LNCaP clone FGC (cell line): ENCODE data around the gene RASGRP4.

Source experiments
- DNase-seq: peaks from one replicate; pipeline ENCODE4 v3.0.0-alpha.2; 2011; ENCODE audit warnings: low read depth
- H3K4me3 ChIP-seq: 2 replicates; pipeline ENCODE4 v1.5.1; 2011; ENCODE audit warnings: mild to moderate bottlenecking, low read depth, low read length, control low read depth
- TF ChIP-seq, protein P1 (sequence below): IDR thresholded peaks from 2 replicates; pipeline ENCODE4 v1.5.1; 2012; ENCODE audit warnings: mild to moderate bottlenecking; ENCODE audit not compliant: control insufficient read depth, insufficient read depth; ENCODE audit errors: extremely low read depth

The RASGRP4 gene

DNA sequence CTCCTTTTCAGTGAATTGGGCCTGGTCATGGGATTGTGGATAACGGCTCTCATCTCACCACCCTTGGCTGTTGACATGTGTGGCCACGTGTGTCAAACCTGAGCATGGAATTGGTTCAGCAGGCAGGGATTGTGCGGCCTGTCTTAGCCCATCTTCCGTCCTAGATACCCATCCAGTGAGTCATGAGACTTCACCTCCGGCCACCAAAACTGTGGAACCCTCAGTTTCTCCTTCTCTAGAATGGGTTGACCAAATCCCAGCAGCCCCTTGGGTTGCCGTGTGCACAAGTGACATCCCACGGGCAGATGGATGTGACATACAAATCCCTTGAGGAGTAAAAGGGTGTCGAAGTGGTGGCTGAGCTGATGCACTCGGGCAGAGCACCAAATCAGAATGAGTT, 44.9 kb downstream of the RASGRP4 start:
- H3K4me3 ChIP-seq = no peak overlapping the region
- TF ChIP-seq, protein P1, sequence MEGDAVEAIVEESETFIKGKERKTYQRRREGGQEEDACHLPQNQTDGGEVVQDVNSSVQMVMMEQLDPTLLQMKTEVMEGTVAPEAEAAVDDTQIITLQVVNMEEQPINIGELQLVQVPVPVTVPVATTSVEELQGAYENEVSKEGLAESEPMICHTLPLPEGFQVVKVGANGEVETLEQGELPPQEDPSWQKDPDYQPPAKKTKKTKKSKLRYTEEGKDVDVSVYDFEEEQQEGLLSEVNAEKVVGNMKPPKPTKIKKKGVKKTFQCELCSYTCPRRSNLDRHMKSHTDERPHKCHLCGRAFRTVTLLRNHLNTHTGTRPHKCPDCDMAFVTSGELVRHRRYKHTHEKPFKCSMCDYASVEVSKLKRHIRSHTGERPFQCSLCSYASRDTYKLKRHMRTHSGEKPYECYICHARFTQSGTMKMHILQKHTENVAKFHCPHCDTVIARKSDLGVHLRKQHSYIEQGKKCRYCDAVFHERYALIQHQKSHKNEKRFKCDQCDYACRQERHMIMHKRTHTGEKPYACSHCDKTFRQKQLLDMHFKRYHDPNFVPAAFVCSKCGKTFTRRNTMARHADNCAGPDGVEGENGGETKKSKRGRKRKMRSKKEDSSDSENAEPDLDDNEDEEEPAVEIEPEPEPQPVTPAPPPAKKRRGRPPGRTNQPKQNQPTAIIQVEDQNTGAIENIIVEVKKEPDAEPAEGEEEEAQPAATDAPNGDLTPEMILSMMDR = no peak
- no peak for DNase-seq

DNA sequence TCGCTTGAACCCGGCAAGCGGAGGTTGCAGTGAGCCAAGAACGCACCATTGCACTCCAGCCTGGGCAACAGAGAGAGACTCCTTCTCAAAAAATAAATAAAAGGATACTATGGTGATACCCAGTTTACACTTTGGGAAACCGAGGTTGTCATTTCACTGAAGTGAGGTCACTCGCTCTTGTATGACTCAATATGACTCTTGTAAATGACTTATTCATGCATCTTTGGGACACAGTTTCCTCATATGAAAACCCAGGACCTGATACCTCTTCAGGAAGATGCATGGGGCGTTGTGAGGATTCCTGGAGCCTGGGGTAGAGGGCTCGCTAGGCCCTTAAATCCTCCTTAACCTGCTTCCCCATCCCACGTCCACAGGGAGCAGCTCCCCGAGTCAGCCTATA, 47.2 kb downstream of the RASGRP4 start:
- DNase-seq = no peak
- no peak overlapping the region for H3K4me3 ChIP-seq
- TF ChIP-seq, protein P1 = no peak

DNA sequence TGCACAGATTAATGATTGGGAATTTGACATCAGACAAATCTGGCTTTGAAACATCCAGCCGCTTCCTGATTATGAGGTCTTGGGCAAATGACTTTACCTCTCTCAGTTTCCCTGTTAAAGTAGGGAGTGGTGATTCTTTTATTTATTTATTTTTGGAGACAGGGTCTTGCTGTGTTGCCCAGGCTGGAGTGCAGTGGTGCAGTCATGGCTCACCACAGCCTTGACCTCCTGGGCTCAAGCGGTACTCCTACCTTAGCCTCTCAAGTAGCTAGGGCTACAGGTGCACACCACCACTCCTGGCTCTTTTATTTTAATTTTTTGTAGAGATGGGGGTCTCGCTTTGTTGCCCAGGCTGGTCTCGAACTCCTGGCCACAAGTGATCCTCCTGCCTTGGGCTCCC, 49.0 kb downstream of the RASGRP4 start:
- no peak overlapping the region for H3K4me3 ChIP-seq
- DNase-seq = no peak
- TF ChIP-seq, protein P1 = no peak

DNA sequence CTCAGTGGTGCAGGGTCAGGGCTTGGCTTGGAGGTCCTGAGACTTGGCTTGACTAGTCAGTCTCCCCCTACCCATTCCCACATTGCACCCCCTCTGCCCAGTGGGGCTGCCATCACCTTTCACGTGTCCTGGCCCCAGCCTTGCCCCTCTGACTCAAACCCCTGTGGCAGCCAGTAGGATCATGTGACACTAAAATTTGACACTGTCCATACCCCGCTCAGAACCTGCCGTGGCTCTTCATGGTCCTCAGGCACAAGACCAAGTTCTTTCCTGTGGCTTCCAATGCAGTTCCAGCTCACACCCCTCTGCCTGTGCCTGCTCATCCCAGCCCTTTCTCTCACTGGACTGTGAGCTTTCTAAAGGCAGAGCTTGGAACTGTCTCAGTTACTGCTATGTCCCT, 49.4 kb downstream of the RASGRP4 start:
- H3K4me3 ChIP-seq = peak overlapping the region; percentile 99
- TF ChIP-seq, protein P1 = no peak
- no peak for DNase-seq

- peak; percentile 69 for DNase-seq
- TF ChIP-seq, protein P1 = no peak
- H3K4me3 ChIP-seq = peak overlapping the region; percentile 99
These were observed 50.3 kb downstream of the RASGRP4 start for GRCh38 chr19:38375748-38376147.

- H3K4me3 ChIP-seq = peak overlapping the region; percentile 99
- DNase-seq = no peak
- TF ChIP-seq, protein P1 = no peak
These were observed 50.9 kb downstream of the RASGRP4 start for GRCh38 chr19:38375098-38375493.

DNA sequence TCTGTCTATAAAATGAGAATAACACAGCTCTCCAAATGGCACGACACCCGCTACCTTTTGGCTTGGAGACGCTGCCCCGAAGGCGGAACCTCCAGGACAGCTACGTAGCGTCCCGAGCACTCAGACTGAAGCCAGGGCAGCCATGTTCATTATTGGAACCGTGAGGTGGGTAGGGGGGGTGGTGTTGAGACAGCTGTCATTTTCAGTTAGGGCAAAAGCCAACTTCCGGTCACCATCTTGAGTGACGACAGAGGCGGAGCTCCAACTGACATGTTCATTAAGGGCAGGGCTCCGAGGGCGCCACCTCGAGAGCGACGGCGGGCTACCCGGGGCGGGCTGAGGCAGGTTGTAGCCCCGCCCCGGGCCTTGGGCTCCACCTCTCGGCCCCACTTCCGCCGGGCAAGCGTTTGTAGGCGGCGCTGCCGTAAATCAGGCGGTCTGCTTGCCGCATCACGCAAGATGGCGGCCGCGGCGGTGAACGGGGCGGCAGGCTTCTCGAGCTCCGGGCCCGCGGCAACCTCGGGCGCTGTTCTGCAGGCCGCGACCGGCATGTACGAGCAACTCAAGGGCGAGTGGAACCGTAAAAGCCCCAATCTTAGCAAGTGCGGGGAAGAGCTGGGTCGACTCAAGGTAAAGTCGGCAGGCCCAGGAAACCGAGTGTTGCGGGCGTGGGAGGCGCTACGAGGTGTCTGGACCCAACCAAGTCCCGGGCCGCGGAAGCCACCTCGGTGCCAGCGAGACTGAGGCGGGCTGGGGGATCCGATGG, 51.5 kb downstream of the RASGRP4 start, which contains the start of gene PSMD8:
Gene PSMD8 (plus strand): TSS at position 240 of the 766 bp plus-strand sequence. CDS start 31 bp downstream, at position 271.
- TF ChIP-seq, protein P1 = no peak
- DNase-seq = peak; percentile 100
- H3K4me3 ChIP-seq = peak within 1 kb of the TSS; percentile 99
